SU-DHL-6 (cell line): ENCODE data around the gene CLDN25.

Experiments
- EZH2phosphoT487 ChIP-seq: fragments of 200-600 bp; sonication (generic), shearing (Covaris generic); conservative IDR thresholded peaks from 2 replicates; pipeline ENCODE4 v1.6.1; 2018; ENCODE audit warnings: mild to moderate bottlenecking, antibody characterized with exemption, low read length, moderate library complexity, mixed read lengths
- TF ChIP-seq, protein P1 (sequence below): fragments of 200-600 bp; sonication (generic); IDR thresholded peaks from one replicate; pipeline ENCODE4 v1.5.1; 2017; ENCODE audit warnings: antibody characterized with exemption, mild to moderate bottlenecking, low read length, moderate library complexity; ENCODE audit not compliant: insufficient read depth, poor library complexity, severe bottlenecking

- TF ChIP-seq, protein P1, sequence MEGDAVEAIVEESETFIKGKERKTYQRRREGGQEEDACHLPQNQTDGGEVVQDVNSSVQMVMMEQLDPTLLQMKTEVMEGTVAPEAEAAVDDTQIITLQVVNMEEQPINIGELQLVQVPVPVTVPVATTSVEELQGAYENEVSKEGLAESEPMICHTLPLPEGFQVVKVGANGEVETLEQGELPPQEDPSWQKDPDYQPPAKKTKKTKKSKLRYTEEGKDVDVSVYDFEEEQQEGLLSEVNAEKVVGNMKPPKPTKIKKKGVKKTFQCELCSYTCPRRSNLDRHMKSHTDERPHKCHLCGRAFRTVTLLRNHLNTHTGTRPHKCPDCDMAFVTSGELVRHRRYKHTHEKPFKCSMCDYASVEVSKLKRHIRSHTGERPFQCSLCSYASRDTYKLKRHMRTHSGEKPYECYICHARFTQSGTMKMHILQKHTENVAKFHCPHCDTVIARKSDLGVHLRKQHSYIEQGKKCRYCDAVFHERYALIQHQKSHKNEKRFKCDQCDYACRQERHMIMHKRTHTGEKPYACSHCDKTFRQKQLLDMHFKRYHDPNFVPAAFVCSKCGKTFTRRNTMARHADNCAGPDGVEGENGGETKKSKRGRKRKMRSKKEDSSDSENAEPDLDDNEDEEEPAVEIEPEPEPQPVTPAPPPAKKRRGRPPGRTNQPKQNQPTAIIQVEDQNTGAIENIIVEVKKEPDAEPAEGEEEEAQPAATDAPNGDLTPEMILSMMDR, result no peak
- TF ChIP-seq EZH2phosphoT487, result no peak
These were observed at the start of gene CLDN25 for GRCh38 chr11:113779496-113779895.
